ENCODE data around the gene CCDC191. TPM values are rescaled to one million over a fixed set of nuclear protein-coding genes. Genes with fewer than 3 reads are reported as not detected.

The CCDC191 gene
- total and polyA plus RNA-seq, 2 of the 4 experiments (the other 2 are of a cell fraction) = 0.72 to 1.1 TPM

DNA sequence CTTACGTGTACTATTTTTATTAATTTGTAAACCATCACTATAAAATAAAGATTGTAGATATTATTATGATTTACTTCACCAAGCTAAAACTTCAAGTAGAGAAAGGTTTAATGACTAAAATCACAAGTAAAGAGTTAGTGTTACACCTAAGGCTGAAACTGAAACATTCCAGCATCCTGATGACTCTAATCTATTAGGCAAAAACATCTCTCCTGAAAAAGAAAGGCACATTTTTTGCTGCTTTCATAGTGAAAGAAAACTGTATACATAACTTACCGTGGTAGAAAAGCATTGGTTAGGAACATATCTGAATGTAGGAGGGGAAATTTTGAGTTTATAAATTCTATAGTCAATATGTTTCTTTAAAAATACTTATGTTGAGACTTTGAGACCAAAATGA, 35.4 kb downstream of the CCDC191 start:
- Histone ChIP-seq H3K23ac (ENCODE audit: low read depth, low read length) (no peak overlapping the region), H4K20me1 (ENCODE audit: insufficient read depth, low read length) (no peaks in the 10 kb centered on the region), H3K14ac (replicated peaks; ENCODE audit: low read depth, low read length) (no peak overlapping the region), H3K27ac (ENCODE audit: insufficient read depth, low read length) (no peak overlapping the region), H2BK5ac (ENCODE audit: low read depth, low read length, poor library complexity, severe bottlenecking) (no peak overlapping the region), H2BK20ac (ENCODE audit: low read depth, low read length) (no peak overlapping the region), H3K4me3 (ENCODE audit: insufficient read depth, low read depth, low read length) (no peak overlapping the region), H2BK120ac (ENCODE audit: low read depth, low read length) (no peak overlapping the region), H3K27me3 (ENCODE audit: control insufficient read depth, insufficient read depth, low read length) (no peaks in the 10 kb centered on the region), H4K5ac (ENCODE audit: low read depth, low read length) (no peak overlapping the region), H4K91ac (ENCODE audit: insufficient read depth, low read depth, low read length) (no peak overlapping the region), H3K9me1 (ENCODE audit: insufficient read depth, low read length) (peaks cover 3% of the 10 kb centered on the region; the same call in 1 of the 2 replicates), H3K4me2 (ENCODE audit: low read depth, low read length) (no peak overlapping the region), H2BK15ac (ENCODE audit: low read depth, low read length) (no peak overlapping the region), H3K36me3 (ENCODE audit: control insufficient read depth, insufficient read depth, low read length) (no peaks in the 10 kb centered on the region), H3K9me3 (ENCODE audit: control insufficient read depth, insufficient read depth, low read length) (no peaks in the 10 kb centered on the region), H2AK9ac (replicated peaks; ENCODE audit: low read depth, low read length, poor library complexity) (no peak overlapping the region), H3K9ac (ENCODE audit: low read depth, low read length) (no peak overlapping the region), H3K56ac (ENCODE audit: extremely low read depth, insufficient read depth, low read length) (no peak overlapping the region), H3K4me1 (ENCODE audit: control insufficient read depth, insufficient read depth, low read length) (0 out of 2 replicates have a peak, but pooled peaks cover 1% of the 10 kb centered on the region), H3K79me1 (ENCODE audit: low read depth in 1 of 2, low read length in 2 of 2) (no peaks in the 10 kb centered on the region), H2AFZ (replicated peaks; ENCODE audit: low read length, poor library complexity) (no peak overlapping the region), H4K8ac (ENCODE audit: low read depth in 2 of 2, low read length in 2 of 2) (no peak overlapping the region), H2AK5ac (ENCODE audit: low read depth, low read length) (no peak overlapping the region), H3K18ac (ENCODE audit: low read depth, low read length) (no peak overlapping the region), H3K4ac (ENCODE audit: low read depth, low read length) (no peak overlapping the region)
- dilution Hi-C loops (cut with HindIII; ENCODE audit: low sequenced_read_pairs, unreplicated experiment) (no loop called here), in situ Hi-C loops (cut with MboI; ENCODE audit: low sequenced_read_pairs) (no loop called here), intact Hi-C loops (cut with micrococcal nuclease) (no loop called here)
- CTCF ChIA-PET = no interaction called here
- no TSS peak for BruUV-seq (replicated peaks)
- DNase-seq (no peak), ATAC-seq (ENCODE audit: low read depth) (no peak)
- TF ChIP-seq, protein P1, sequence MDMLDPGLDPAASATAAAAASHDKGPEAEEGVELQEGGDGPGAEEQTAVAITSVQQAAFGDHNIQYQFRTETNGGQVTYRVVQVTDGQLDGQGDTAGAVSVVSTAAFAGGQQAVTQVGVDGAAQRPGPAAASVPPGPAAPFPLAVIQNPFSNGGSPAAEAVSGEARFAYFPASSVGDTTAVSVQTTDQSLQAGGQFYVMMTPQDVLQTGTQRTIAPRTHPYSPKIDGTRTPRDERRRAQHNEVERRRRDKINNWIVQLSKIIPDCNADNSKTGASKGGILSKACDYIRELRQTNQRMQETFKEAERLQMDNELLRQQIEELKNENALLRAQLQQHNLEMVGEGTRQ (IDR thresholded peaks at IDR 0.05; ENCODE audit: low read depth, low read length) = no peak
- TF ChIP-seq, protein P2, sequence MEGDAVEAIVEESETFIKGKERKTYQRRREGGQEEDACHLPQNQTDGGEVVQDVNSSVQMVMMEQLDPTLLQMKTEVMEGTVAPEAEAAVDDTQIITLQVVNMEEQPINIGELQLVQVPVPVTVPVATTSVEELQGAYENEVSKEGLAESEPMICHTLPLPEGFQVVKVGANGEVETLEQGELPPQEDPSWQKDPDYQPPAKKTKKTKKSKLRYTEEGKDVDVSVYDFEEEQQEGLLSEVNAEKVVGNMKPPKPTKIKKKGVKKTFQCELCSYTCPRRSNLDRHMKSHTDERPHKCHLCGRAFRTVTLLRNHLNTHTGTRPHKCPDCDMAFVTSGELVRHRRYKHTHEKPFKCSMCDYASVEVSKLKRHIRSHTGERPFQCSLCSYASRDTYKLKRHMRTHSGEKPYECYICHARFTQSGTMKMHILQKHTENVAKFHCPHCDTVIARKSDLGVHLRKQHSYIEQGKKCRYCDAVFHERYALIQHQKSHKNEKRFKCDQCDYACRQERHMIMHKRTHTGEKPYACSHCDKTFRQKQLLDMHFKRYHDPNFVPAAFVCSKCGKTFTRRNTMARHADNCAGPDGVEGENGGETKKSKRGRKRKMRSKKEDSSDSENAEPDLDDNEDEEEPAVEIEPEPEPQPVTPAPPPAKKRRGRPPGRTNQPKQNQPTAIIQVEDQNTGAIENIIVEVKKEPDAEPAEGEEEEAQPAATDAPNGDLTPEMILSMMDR (conservative IDR thresholded peaks at IDR 0.05; ENCODE audit: low read depth, low read length) = no peak
- TF ChIP-seq, protein P3, sequence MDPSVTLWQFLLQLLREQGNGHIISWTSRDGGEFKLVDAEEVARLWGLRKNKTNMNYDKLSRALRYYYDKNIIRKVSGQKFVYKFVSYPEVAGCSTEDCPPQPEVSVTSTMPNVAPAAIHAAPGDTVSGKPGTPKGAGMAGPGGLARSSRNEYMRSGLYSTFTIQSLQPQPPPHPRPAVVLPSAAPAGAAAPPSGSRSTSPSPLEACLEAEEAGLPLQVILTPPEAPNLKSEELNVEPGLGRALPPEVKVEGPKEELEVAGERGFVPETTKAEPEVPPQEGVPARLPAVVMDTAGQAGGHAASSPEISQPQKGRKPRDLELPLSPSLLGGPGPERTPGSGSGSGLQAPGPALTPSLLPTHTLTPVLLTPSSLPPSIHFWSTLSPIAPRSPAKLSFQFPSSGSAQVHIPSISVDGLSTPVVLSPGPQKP (IDR thresholded peaks at IDR 0.05; ENCODE audit: borderline replicate concordance, low read depth, low read length) = no peak
- no peak for TF ChIP-seq RFX5 (IDR thresholded peaks at IDR 0.05; ENCODE audit: low read depth, low read length)
- no peak for TF ChIP-seq MAFK (IDR thresholded peaks at IDR 0.05; ENCODE audit: low read depth, low read length)
- TF ChIP-seq CEBPB (IDR thresholded peaks at IDR 0.05; ENCODE audit: low read depth, low read length) = no peak
- TF ChIP-seq FOS (IDR thresholded peaks at IDR 0.05; ENCODE audit: low read depth, low read length) = no peak
- TF ChIP-seq BHLHE40 (IDR thresholded peaks at IDR 0.05; ENCODE audit: low read depth, low read length) = no peak
- no CpG with 5 or more reads among the region's 2 CpGs for WGBS, 2 experiments (ENCODE audit: extremely low coverage in 2 of 2, insufficient read length in 1 of 2)
- POLR2A ChIA-PET (ENCODE audit: unreplicated experiment) = no interaction called here
